ELR (cell line): ENCODE measurements around the gene ATP8B3.
"Not testable (repeated sequence)": the region's sequence is repeated elsewhere in the genome, so short reads cannot be mapped to it uniquely, and the experiment has no call there.

Experiments used
- DNase-seq: peaks from one replicate; pipeline ENCODE4 v3.0.0-alpha.2; 2015; ENCODE audit warnings: low read depth

Gene ATP8B3

GRCh38 chr19:1797313-1797712, 14.8 kb downstream of the ATP8B3 start:
- DNase-seq: not testable (repeated sequence)

- no peak for DNase-seq
Observed at GRCh38 chr19:1796395-1797142, 15.5 kb downstream of the ATP8B3 start.

GRCh38 chr19:1794424-1795172, 17.5 kb downstream of the ATP8B3 start:
- no peak for DNase-seq

GRCh38 chr19:1791879-1792278, 20.2 kb downstream of the ATP8B3 start:
- no peak for DNase-seq

DNA sequence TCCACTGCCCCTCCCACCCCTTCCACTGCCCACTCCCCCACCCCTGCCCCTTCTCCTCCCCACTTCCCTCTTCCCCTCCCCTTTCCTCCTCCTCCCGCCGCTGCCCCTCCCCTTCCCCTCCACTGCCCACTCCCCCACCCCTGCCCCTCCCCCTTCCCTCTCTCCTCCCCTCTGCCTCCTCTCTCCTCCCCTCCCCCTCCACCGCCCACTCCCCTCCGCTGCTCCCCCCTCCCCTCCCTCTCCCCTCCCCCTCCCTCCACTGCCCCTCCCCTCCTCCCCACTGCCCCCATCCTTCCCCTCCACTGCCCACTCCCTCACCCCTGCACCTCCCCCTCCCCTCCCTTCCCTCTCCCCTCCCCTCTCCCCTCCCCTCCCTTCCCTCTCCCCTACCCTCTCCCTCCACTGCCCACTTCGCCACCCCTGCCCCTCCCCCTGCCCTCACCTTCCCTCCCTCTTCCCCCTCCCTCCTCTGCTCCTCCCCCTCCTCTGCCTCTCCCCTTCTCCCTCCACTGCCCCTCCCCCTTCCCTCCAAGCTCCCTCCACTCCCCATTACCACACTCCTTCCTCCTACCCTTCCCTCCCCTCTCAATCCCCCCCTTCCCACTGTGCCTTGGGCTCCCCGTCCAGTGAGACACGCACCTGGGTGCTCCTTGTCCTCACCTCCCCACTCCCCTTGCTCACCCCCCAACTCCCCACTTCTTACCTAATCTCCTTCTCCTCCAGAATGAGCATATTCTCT, 21.9 kb downstream of the ATP8B3 start:
- DNase-seq: no peak

- peak; percentile 32 for DNase-seq
Observed at GRCh38 chr19:1789261-1790041, 22.6 kb downstream of the ATP8B3 start.

GRCh38 chr19:1787116-1787515, 25.0 kb downstream of the ATP8B3 start:
- DNase-seq: no peak

- DNase-seq: no peak
Observed at GRCh38 chr19:1786668-1787067, 25.4 kb downstream of the ATP8B3 start.

DNA sequence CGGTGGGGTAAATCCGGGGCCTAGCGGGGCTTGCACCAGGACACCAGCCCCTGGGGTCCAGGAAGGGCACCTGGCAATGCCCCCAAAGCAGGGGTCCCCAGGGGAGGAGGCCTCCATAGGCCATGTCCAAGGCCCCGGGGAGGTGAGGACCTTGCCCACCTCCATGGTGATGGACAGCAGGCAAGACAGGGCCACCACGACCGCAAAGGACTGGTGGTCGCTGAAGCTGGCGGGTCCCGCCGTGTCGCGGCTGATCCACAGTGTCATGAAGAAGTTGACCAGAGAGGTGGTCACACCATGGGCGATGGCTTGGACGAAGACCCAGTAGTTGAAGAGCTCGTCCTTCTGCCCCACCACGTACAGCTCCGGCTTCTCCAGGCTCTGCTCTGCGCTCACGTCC, 26.8 kb downstream of the ATP8B3 start:
- no peak for DNase-seq

- DNase-seq: no peak
Observed at GRCh38 chr19:1783874-1784273, 28.2 kb downstream of the ATP8B3 start.

DNA sequence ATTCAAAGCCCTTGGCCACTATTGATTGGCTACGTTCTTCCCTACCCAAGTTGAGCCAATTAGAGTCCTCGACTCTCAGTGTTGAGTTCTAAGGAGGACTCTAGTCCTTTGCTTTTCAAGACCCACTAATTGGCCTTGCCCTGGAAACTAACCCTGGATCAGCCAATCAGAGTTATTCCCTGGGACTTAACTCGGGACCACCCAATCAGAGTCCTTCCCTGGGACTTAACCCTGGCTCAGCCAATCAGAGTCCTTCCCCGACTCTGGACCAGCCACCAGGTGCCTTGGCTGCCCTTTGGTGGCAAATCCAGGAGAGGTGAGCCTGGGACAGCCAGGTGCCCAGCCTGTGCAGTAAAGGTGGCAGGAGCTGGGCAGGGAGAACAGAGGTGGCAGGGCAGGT, 28.7 kb downstream of the ATP8B3 start:
- DNase-seq: no peak

- no peak for DNase-seq
Observed at GRCh38 chr19:1782521-1782920, 29.6 kb downstream of the ATP8B3 start.

- peak; percentile 53 for DNase-seq
Observed at GRCh38 chr19:1780272-1780958, 31.7 kb downstream of the ATP8B3 start.

DNA sequence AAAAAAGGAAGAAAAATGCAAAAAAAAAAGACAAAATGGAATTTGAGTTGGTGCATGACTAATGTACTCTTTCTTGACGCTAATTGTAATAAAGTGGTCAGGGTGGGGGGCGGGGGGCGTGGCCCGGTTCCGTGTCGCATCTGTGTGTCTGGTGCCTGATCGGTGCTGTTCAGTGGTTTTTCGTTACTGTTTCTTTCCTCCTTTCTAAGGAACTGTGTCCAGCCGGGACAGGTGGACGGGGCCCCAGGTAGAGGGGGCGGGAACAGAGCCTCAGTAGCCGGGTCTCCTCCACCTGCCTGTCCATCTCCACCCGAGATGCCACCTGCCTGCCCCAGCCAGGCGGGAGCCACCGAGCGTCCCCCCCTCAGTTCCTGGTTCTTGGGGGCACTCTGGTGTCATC, 32.5 kb downstream of the ATP8B3 start:
- DNase-seq: no peak

DNA sequence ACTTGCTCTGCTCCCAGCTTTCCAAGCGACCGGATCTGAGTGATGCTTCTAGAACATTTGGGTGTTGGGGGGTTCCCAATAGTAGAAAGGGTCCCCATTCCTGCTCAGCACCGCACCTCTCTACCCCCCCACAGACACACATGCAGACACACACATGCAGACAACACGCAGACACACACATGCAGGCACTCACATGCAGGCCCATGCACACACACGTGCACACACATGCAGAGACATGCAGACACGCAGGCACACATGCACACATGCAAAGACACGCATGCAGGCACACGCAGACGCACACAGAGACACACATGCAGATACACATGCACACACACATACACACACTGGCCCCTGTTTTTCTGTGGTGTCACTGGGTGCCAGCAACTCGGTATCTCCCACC, 34.9 kb downstream of the ATP8B3 start:
- no peak for DNase-seq

DNA sequence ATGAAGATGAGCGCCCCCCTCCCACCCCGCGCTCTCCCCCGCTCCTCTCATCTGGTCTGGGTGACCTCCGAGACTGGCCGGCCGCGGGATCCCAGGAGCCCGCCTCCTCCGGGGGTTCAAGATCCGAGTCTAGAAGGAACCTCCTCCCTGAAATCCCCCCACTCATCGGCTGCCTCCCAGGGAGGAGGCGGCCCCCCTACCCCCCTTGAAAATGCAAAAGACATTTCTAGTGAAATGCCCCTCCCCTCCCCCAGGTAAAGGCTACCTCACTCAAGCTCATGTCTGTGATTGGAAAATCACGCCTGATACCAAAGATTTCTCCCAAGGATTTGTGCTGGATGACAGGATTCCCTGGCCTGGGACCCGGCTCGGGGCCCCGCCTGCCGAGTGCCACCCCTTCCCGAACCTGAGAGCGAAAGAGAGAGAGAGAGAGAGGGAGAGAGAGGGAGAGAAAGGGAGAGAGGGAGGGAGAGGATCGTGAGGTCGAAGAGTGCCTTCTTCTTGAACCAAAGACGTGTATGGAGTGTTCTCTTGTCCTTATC, 35.4 kb downstream of the ATP8B3 start:
- DNase-seq: no peak

DNA sequence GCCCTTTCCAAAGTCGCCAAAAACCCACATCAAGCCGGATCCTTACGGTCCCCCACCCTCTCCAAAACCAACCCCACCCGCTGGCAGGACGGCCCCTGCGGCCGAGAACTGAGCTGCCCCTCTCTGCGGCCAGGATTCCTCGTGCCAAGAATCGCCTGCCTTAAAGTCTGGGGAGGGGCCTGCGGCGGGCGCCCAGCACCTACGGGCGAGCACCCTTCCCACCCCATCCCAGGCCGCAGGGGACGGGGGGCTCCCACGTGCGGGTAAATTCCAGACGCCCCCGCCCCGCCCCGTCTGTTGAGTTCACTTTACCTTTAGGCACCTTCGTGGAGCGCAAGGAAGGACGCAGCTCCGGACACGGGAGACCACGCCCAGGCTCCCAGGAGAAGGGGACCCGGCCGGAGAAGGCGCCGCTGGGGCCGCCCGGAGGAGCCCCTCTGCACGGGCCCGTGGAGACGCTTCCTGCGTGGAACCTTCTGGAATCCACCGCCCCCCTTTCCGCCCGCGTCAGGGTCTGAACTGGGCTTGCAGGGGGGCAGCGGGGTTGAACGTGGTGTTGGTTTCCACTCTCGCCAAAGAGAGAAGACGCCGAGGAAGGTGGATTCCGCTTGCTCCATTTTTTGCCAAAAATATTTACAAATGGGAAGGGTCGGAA, 36.0 kb downstream of the ATP8B3 start:
- no peak for DNase-seq

GRCh38 chr19:1774989-1775772, 36.9 kb downstream of the ATP8B3 start:
- DNase-seq: peak; percentile 78

DNA sequence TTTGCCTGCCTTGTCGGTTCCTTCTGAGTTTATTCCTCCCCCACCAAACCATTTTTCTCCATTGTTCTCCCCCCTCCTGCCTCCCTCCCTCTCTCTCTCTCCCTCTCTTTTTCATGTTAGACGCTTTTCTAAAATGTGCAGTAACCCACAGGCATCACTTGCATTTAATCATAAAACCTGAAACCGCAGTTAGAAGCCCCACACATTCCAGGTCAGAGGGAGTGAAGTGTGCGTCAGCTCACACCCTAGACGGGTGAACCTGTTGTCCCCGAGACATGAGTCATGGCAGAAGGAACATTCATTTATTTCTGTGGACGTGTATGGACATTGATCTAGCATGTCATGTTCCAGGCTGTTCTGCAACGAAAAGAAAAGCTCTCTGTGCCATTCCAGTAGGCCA, 38.9 kb downstream of the ATP8B3 start:
- DNase-seq: peak; percentile 79
